ENCODE results near the gene CDH13.

- TF ChIP-seq POLR2A (IDR thresholded peaks at IDR 0.05; ENCODE audit: low read depth) (no peak), CTCF (IDR thresholded peaks at IDR 0.05) (no peak), POLR2AphosphoS5 (IDR thresholded peaks at IDR 0.05) (no peak)
Observed at GRCh38 chr16:83472776-83473501, 846.2 kb downstream of the CDH13 start.

Measured in esophagus muscularis mucosa (tissue), 3 donors.